Pancreas (tissue), 10 donors: ENCODE measurements around the gene L3MBTL3. TPM values are rescaled to one million over a fixed set of nuclear protein-coding genes. Genes with fewer than 3 reads are reported as not detected.

Source experiments
- ATAC-seq, 4 donors: fragments of 200-7000 bp; cut with Tn5 transposase; one replicate each; pipeline versions ENCODE4 v1.8.0 to v1.9.1; 2020; ENCODE audit warnings: mild to moderate bottlenecking in 4 of 4, moderate library complexity in 4 of 4
- DNase-seq, 6 donors: peaks; one replicate each; pipeline ENCODE4 v3.0.0-alpha.2; 2020
- FAIRE-seq: peaks from 2 replicates; lab custom pipeline; 2012; peaks lifted over from hg19 to GRCh38; lab: Jason Lieb, UNC
- H3K27ac ChIP-seq, 4 donors: fragments of 200-600 bp; sonication (generic); 1 replicate in 3 of 4; 2 replicates in 1 of 4; pipeline versions ENCODE4 v1.5.0 to v1.8.0; 2020
- H3K27me3 ChIP-seq, 4 donors: fragments of 200-600 bp; one replicate each; pipeline ENCODE4 v1.8.0; 2021
- H3K36me3 ChIP-seq, 3 donors: fragments of 200-600 bp; sonication (generic) in 1 of 3; one replicate each; pipeline versions ENCODE4 v1.5.0 to v1.8.0; 2020 to 2021
- H3K4me1 ChIP-seq, 3 donors: fragments of 200-600 bp; one replicate each; pipeline ENCODE4 v1.8.0; 2021
- H3K4me3 ChIP-seq, 4 donors: fragments of 200-600 bp; sonication (generic) in 2 of 4; one replicate each; pipeline versions ENCODE4 v1.5.0 to v1.8.0; 2020 to 2021
- H3K9me3 ChIP-seq, 4 donors: fragments of 200-600 bp; one replicate each; pipeline ENCODE4 v1.8.0; 2021
- CTCF ChIP-seq, 4 donors: fragments of 200-600 bp; sonication (generic) in 3 of 4; IDR thresholded peaks; one replicate each; pipeline versions ENCODE4 v1.5.0 to v1.8.0; 2021; ENCODE audit warnings: antibody characterized with exemption in 4 of 4
- WGBS, 2 donors: extraction: QIAGEN DNeasy Blood & Tissue Kit; methylation state at CpG; one replicate each; pipeline ENCODE4 v1.1.7; 2013; 5-methylcytosine and 5-hydroxymethylcytosine counted together
- intact Hi-C, 3 donors: fragments of 100-400 bp; cut with DNase I; formaldehyde crosslinking; loops; one replicate each; pipeline versions ENCODE4 v1.11.1 to v1.14.2; 2022
- polyA plus RNA-seq, 2 donors: library from polyadenylated mRNA; stranded (reverse); fragments of 200-250 nt; gene quantifications; one replicate each; pipeline ENCODE4 v1.2.3, GENCODE V29; 2013
- total RNA-seq, 6 donors: library from RNA; stranded (reverse); fragmentation: NEBNext Ultra II Directional in 4 of 6; extraction: Animal tissue kit (Norgen Biotek cat#: 25700) in 4 of 6; gene quantifications; one replicate each; pipeline versions ENCODE4 v1.2.1 to v1.2.4, GENCODE V29; 2021 to 2023
- donor health status: healthy with polysubstance abuse.
- donor health status: DM: no; HTN: no; CAD: no; lungs with moderate emphysema.
- donor health status: DM: no; HTN: no; CAD: no.
- donor health status: control.
- donor health status: control.
- donor health status: Bipolar disorder and iron deficiency.
- donor health status: DM: yes; HTN: yes; CAD: no.
- donor health status: DM: no; HTN: no; CAD: no.
- donor health status: DM: no; HTN: no; CAD: no.
- donor health status: DM: yes; HTN: yes; CAD: no.

L3MBTL3 gene
- total and polyA plus RNA-seq, 8 donors: 0.95 to 5.3 (median 3.1) TPM

GRCh38 chr6:130128326-130128725, 109.9 kb downstream of the L3MBTL3 start:
- TF ChIP-seq CTCF (IDR thresholded peaks at IDR 0.05): no peak
- intact Hi-C loops: no loop called here
- no peak for FAIRE-seq

GRCh38 chr6:130129762-130130246, 111.4 kb downstream of the L3MBTL3 start:
- DNase-seq (no peak), FAIRE-seq (no peak), ATAC-seq (no peak)
- Histone ChIP-seq H3K9me3 (no peaks in the 10 kb centered on the region), H3K27me3 (no peaks in the 10 kb centered on the region), H3K36me3 (no peaks in the 10 kb centered on the region), H3K27ac (no peak overlapping the region), H3K4me3 (no peak overlapping the region), H3K4me1 (no peaks in the 10 kb centered on the region)
- 92 to 98% methylated on average over 6 of the region's 6 CpGs for WGBS, 2 donors
- TF ChIP-seq CTCF (IDR thresholded peaks at IDR 0.05): no peak
- intact Hi-C loops: no loop called here

More at GRCh38 chr6:130128326-130128725, 109.9 kb downstream of the L3MBTL3 start:
- ATAC-seq (no peak), DNase-seq (no peak)
- Histone ChIP-seq H3K4me1 (no peaks in the 10 kb centered on the region), H3K27ac (no peak overlapping the region), H3K4me3 (no peak overlapping the region), H3K27me3 (no peaks in the 10 kb centered on the region), H3K9me3 (no peaks in the 10 kb centered on the region), H3K36me3 (no peaks in the 10 kb centered on the region)
- 89 to 95% methylated on average over 5 of the region's 5 CpGs for WGBS, 2 donors

- FAIRE-seq (no peak), DNase-seq (no peak), ATAC-seq (peak in 1 of 4 donors; percentile 26)
- H3K27me3 ChIP-seq: no peaks in the 10 kb centered on the region
- H3K27ac ChIP-seq: no peak overlapping the region
- H3K4me1 ChIP-seq: no peaks in the 10 kb centered on the region
- 69 to 73% methylated on average over 6 of the region's 6 CpGs for WGBS, 2 donors
- intact Hi-C loops: no loop called here
- H3K9me3 ChIP-seq: no peaks in the 10 kb centered on the region
- no peak overlapping the region for H3K4me3 ChIP-seq
- H3K36me3 ChIP-seq: no peaks in the 10 kb centered on the region
- TF ChIP-seq CTCF (IDR thresholded peaks at IDR 0.05): no peak
Observed at GRCh38 chr6:130132286-130132701, 113.9 kb downstream of the L3MBTL3 start.

GRCh38 chr6:130134582-130134981, 116.2 kb downstream of the L3MBTL3 start:
- no peaks in the 10 kb centered on the region for H3K9me3 ChIP-seq
- no peak for TF ChIP-seq CTCF (IDR thresholded peaks at IDR 0.05)
- WGBS, 2 donors: 89 to 90% methylated on average over 2 of the region's 2 CpGs
- no peak overlapping the region for H3K4me3 ChIP-seq
- H3K36me3 ChIP-seq: no peaks in the 10 kb centered on the region
- FAIRE-seq (no peak), ATAC-seq (no peak), DNase-seq (no peak)
- H3K27me3 ChIP-seq: no peaks in the 10 kb centered on the region
- H3K4me1 ChIP-seq: no peaks in the 10 kb centered on the region
- intact Hi-C loops: no loop called here
- no peak overlapping the region for H3K27ac ChIP-seq

- no peak overlapping the region for H3K27ac ChIP-seq
- FAIRE-seq: no peak
- H3K9me3 ChIP-seq: no peaks in the 10 kb centered on the region
- H3K36me3 ChIP-seq: no peaks in the 10 kb centered on the region
- H3K4me1 ChIP-seq: no peaks in the 10 kb centered on the region
- intact Hi-C loops: no loop called here
- no peak for DNase-seq
- H3K27me3 ChIP-seq: no peaks in the 10 kb centered on the region
- no peak overlapping the region for H3K4me3 ChIP-seq
- no peak for TF ChIP-seq CTCF (IDR thresholded peaks at IDR 0.05)
- WGBS, 2 donors: 89 to 93% methylated on average over 2 of the region's 2 CpGs
- no peak for ATAC-seq
Observed at GRCh38 chr6:130136798-130137197, 118.4 kb downstream of the L3MBTL3 start.
